Tongue (tissue), 2 donors: ENCODE measurements around the gene KCNQ1. TPM values are rescaled to one million over a fixed set of nuclear protein-coding genes. Genes with fewer than 3 reads are reported as not detected.
A peak's percentile ranks its signal among the peaks of the same experiment; 100 is the strongest.

Source experiments
- DNase-seq: peaks from one replicate; pipeline ENCODE4 v3.0.0-alpha.2; 2015
- total RNA-seq: library from RNA; depleted of rRNA; stranded (reverse); fragments of >200 nt; gene quantifications from one replicate; pipeline ENCODE4 v1.2.3, GENCODE V29; 2014

The KCNQ1 gene
- total RNA-seq, 1 donor from 2014 or later, result 2.6 TPM

DNA sequence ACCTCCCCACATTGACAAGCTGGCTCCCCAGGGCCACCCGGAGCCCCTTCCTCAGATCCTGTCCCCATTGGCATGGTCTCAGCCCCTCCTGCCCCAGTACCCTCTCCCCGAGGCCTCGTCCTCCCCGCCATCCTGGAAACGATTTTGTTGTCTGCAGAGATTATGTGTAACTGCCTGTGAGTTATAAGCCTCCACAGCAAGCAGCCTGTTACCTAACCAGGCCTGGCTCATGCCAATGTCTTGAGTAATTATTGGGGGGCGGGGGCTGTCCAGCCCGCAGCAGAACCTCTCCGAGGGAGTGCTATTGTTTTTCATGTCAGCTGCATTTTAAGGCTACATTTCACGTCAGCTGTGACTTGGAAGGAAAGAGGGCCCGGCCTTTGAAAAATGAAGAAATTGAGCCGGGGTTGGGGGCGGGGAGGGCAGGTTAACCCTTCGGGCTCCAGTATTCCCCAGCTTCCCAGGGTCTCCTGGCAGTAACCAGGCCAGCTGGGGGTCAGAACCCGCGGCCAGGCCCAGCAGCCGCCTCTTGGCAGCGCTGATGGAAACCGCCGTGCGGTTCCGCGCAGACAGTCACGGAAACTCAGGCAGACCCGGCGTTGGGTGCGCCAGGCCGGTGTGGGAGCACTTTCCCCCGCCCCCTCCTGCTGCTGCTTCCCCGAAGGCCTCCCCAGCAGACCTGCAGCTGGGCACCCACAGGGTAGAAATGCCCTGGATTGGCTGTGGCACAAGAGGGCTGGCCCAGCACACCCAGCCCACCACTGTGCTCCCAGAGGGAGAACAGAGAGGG, 381.3 kb downstream of the KCNQ1 start:
- peak; percentile 93 for DNase-seq

DNA sequence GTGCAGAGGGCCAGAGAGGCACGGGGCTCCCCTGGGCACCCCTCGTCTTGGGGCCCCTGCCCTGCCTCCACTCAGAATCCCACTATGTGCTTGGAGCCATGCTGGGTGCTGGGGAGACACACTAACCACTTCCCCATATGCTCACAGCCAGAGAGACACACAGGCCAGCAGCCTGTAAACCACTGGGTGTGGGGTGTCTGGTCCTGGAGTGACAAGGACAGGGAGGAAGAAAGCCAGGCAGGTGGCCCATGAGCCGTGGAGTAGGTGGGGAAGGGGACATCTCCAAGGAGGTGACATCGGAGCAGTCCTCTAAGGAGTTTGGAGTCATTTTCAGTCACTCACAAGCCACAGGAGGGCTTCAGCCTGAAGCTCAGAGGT, 381.9 kb downstream of the KCNQ1 start:
- DNase-seq, result no peak

GRCh38 chr11:2827256-2827655, 382.4 kb downstream of the KCNQ1 start:
- DNase-seq, result no peak

DNA sequence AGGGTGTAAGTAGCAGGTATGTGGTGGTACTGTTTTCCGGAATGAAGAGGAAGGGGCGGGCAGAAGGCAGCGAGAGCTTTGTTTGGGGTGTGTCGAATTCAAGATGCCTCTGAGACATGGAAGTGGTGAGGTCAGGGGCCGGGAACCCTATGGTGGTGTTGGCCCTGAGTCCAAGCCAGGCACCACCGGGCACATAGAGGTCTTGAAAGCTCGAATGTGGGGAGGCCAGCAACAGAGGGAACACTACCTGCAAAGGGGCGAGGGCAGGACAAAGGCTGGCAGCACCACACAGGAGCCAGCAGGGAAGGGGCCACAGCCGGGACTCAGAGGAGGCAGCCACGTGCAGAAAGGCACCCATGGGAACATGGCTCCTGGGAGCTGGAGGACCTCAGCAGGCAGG, 383.0 kb downstream of the KCNQ1 start:
- no peak for DNase-seq

DNA sequence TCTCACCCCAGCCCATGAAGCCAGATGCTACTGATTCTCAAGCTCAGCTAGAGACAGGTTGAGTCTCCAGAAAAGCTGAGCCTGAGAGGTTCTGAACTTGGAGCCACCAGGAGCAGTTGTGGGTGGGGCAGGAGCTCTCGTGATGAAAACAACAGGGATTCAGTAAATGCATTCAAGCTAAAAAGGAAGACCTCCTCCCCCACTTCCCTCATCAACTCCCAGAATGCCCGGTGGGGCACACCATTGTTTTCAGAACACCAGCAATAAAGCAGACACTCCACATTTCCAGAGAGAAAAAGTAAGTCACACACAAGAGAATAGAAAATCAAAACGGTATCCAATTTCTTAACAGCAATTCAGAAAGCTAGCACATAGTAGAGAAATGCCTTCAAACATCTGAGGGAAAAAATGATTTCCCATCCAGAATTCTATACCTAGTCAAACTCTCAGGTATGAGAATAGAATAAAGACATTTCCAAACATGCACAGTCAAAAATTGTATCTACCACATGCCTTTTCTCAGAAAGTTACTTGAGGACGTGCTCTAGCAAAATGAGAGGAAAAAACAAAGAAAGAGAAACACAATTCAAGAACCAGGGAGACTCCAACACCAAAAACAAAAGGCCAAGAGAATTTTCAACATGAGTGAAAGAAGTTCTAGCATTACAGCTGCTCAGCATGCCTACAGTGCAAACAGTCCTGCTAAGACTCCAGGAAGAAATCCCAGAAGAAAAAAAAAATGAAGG, 383.9 kb downstream of the KCNQ1 start:
- no peak for DNase-seq

GRCh38 chr11:2830030-2830812, 385.4 kb downstream of the KCNQ1 start:
- DNase-seq, result no peak

- no peak for DNase-seq
These were observed 386.1 kb downstream of the KCNQ1 start for GRCh38 chr11:2830886-2831285.

- DNase-seq, result no peak
These were observed 387.1 kb downstream of the KCNQ1 start for GRCh38 chr11:2831781-2832532.

GRCh38 chr11:2832533-2833020, 387.8 kb downstream of the KCNQ1 start:
- no peak for DNase-seq

- DNase-seq, result no peak
These were observed 388.4 kb downstream of the KCNQ1 start for GRCh38 chr11:2833051-2833715.

GRCh38 chr11:2833716-2834502, 389.1 kb downstream of the KCNQ1 start:
- DNase-seq, result no peak

GRCh38 chr11:2834503-2835273, 389.9 kb downstream of the KCNQ1 start:
- no peak for DNase-seq

GRCh38 chr11:2835296-2835695, 390.5 kb downstream of the KCNQ1 start:
- DNase-seq, result no peak

GRCh38 chr11:2835751-2836150, 390.9 kb downstream of the KCNQ1 start:
- no peak for DNase-seq

DNA sequence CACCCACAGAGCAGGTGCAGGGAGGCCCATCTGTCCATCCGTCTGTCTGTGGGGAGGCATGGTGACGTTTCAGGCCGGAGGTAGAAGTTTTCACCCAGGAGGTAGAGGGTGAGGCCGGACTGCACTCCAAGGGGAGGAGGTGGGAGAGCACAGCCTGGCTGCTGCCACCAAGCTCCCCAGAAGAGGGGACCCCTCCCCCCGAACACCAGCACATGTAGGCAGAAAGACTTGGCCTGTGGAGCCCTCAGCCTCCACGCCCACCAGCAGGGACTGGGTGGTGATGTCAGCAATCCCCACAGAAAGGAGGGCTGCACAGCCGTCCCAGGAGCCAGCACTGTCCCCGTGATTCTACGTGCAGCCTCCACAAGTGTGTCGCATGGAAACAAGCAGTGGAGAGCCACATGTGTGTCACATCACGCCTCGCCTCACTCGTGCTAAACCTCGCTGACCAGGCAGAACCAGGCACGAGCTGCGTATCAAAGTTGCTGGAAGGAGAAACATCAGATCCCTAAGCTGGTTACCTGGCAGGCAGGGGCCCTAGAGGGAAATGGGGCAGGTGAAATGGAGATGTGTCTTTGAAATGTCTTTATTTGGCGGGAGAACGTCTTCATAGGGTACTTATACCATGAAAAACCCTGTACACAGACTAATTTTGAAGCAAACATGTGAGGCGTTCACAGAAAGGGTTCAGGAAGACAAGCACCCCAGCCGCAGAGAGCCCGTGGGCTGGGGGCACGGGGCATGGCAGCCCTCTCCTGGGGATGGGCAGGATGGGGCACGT, 391.7 kb downstream of the KCNQ1 start:
- DNase-seq, result no peak

DNA sequence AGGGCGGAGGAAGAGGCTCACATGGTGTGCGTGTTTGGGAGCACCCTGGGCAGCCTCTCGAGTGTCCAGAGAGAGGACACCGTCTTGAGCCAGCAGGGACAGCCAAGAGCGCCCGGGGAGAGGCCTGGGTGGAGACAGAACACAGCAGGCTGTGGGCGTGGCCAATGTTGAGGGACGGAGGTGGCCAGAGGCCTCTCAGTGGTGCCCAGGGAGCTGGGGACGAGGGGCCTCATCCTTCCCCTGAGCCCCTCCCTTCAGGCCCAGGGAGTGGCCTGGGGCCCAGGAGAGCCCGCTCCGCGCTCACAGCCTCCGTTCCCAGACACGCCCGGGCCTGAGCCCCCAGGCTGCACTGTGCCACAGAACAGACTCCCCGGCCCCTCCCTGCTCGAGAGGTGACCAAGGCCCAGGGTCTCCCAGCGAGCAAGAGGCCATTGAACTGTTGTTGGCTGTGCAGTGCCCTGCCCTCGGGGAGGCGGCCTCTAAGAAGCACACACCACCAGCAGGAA, 392.3 kb downstream of the KCNQ1 start:
- peak; percentile 87 for DNase-seq

GRCh38 chr11:2837651-2838050, 392.8 kb downstream of the KCNQ1 start:
- no peak for DNase-seq

DNA sequence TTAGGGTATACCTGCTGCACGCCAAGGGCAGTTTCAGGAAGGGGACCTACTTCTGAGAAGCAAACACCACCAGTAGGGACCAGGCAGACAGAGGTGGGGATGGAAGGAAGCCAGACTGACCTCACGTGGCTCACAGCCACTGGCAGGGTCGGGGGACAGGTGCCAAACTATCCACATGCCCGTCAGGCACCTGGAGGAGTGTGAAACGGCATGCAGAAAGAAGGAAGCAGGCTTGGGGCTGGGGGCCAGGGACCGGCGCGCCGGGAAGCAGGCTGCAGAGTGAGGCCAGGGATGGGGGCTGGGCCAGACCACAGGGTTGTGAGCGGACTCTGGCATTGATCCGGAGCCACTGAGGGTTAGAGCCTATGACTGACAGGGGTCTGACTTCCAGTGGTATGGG, 393.3 kb downstream of the KCNQ1 start:
- no peak for DNase-seq
